H1 (cell line): Measurements from ENCODE around the gene AP3M1. TPM values are rescaled to one million over a fixed set of nuclear protein-coding genes. Genes with fewer than 3 reads are reported as not detected.

ENCODE experiments used
- TAF1 ChIP-seq: IDR thresholded peaks from 2 replicates; pipeline ENCODE4 v1.6.1; 2011; ENCODE audit warnings: mild to moderate bottlenecking, low read depth, low read length
- TCF12 ChIP-seq: IDR thresholded peaks from 2 replicates; pipeline ENCODE4 v1.6.1; 2011; ENCODE audit warnings: low read depth, mild to moderate bottlenecking, low read length
- TEAD4 ChIP-seq: IDR thresholded peaks from 2 replicates; pipeline ENCODE4 v1.6.1; 2012; ENCODE audit warnings: low read depth, low read length, inconsistent platforms, mixed read lengths
- polyA plus RNA-seq, 7 experiments: library from polyadenylated mRNA; depleted of rRNA in 3 of 7; stranded (reverse) in 5 of 7; unstranded in 2 of 7; fragments of >200 nt in 5 of 7; fragments of 200-250 nt in 2 of 7; gene quantifications; 1 replicate in 5 of 7; 2 replicates in 1 of 7; 4 replicates in 1 of 7; pipeline versions ENCODE4 v1.2.1 to v1.2.3, GENCODE V29; 2011 to 2013; ENCODE audit warnings: missing spikeins in 2 of 7, mixed read lengths in 2 of 7
- total RNA-seq: library from RNA; stranded (reverse); fragmentation: NEBNext Ultra II Directional; extraction: Animal tissue kit (Norgen Biotek cat#: 25700); gene quantifications from 2 replicates; pipeline ENCODE4 v1.2.1, GENCODE V29; 2021
- TF ChIP-seq, protein P1 (sequence below): fragments of 300-600 bp; sonication (generic); IDR thresholded peaks from 2 replicates; pipeline ENCODE4 v1.7.1; 2012; ENCODE audit warnings: low read length, moderate library complexity, mild to moderate bottlenecking, inconsistent platforms; ENCODE audit not compliant: insufficient replicate concordance
- TF ChIP-seq, protein P2 (sequence below): IDR thresholded peaks from 2 replicates; pipeline ENCODE4 v1.6.1; 2012; ENCODE audit warnings: low read length, inconsistent platforms

AP3M1 gene
- total and polyA plus RNA-seq, 2 of the 8 experiments (the other 6 are each of a cell fraction or from before 2014, with no cell fraction given): 23.9 to 38.9 TPM

DNA sequence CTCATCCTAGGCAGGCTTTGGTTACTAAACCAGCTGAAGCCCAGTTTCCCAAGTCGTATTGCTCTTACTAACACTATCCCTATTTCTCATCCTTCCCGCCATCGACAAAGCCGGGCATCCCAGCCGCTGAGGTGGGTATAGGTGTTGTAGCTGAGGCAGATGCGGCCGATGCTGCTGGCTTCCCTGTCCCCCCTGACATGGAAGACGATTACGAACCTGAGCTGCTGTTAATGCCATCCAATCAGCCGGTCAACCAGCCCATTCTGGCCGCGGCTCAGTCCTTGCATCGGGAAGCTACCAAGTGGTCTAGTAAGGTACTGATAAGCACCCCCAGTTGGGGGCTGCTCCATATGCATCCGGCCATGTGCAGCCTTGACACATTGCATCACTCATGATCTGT, 38.8 kb downstream of the AP3M1 start (continued):
- TF ChIP-seq, protein P1, sequence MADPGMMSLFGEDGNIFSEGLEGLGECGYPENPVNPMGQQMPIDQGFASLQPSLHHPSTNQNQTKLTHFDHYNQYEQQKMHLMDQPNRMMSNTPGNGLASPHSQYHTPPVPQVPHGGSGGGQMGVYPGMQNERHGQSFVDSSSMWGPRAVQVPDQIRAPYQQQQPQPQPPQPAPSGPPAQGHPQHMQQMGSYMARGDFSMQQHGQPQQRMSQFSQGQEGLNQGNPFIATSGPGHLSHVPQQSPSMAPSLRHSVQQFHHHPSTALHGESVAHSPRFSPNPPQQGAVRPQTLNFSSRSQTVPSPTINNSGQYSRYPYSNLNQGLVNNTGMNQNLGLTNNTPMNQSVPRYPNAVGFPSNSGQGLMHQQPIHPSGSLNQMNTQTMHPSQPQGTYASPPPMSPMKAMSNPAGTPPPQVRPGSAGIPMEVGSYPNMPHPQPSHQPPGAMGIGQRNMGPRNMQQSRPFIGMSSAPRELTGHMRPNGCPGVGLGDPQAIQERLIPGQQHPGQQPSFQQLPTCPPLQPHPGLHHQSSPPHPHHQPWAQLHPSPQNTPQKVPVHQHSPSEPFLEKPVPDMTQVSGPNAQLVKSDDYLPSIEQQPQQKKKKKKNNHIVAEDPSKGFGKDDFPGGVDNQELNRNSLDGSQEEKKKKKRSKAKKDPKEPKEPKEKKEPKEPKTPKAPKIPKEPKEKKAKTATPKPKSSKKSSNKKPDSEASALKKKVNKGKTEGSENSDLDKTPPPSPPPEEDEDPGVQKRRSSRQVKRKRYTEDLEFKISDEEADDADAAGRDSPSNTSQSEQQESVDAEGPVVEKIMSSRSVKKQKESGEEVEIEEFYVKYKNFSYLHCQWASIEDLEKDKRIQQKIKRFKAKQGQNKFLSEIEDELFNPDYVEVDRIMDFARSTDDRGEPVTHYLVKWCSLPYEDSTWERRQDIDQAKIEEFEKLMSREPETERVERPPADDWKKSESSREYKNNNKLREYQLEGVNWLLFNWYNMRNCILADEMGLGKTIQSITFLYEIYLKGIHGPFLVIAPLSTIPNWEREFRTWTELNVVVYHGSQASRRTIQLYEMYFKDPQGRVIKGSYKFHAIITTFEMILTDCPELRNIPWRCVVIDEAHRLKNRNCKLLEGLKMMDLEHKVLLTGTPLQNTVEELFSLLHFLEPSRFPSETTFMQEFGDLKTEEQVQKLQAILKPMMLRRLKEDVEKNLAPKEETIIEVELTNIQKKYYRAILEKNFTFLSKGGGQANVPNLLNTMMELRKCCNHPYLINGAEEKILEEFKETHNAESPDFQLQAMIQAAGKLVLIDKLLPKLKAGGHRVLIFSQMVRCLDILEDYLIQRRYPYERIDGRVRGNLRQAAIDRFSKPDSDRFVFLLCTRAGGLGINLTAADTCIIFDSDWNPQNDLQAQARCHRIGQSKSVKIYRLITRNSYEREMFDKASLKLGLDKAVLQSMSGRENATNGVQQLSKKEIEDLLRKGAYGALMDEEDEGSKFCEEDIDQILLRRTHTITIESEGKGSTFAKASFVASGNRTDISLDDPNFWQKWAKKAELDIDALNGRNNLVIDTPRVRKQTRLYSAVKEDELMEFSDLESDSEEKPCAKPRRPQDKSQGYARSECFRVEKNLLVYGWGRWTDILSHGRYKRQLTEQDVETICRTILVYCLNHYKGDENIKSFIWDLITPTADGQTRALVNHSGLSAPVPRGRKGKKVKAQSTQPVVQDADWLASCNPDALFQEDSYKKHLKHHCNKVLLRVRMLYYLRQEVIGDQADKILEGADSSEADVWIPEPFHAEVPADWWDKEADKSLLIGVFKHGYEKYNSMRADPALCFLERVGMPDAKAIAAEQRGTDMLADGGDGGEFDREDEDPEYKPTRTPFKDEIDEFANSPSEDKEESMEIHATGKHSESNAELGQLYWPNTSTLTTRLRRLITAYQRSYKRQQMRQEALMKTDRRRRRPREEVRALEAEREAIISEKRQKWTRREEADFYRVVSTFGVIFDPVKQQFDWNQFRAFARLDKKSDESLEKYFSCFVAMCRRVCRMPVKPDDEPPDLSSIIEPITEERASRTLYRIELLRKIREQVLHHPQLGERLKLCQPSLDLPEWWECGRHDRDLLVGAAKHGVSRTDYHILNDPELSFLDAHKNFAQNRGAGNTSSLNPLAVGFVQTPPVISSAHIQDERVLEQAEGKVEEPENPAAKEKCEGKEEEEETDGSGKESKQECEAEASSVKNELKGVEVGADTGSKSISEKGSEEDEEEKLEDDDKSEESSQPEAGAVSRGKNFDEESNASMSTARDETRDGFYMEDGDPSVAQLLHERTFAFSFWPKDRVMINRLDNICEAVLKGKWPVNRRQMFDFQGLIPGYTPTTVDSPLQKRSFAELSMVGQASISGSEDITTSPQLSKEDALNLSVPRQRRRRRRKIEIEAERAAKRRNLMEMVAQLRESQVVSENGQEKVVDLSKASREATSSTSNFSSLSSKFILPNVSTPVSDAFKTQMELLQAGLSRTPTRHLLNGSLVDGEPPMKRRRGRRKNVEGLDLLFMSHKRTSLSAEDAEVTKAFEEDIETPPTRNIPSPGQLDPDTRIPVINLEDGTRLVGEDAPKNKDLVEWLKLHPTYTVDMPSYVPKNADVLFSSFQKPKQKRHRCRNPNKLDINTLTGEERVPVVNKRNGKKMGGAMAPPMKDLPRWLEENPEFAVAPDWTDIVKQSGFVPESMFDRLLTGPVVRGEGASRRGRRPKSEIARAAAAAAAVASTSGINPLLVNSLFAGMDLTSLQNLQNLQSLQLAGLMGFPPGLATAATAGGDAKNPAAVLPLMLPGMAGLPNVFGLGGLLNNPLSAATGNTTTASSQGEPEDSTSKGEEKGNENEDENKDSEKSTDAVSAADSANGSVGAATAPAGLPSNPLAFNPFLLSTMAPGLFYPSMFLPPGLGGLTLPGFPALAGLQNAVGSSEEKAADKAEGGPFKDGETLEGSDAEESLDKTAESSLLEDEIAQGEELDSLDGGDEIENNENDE: no peak
- TF ChIP-seq TCF12: no peak
- TF ChIP-seq TEAD4: no peak
- TF ChIP-seq, protein P2, sequence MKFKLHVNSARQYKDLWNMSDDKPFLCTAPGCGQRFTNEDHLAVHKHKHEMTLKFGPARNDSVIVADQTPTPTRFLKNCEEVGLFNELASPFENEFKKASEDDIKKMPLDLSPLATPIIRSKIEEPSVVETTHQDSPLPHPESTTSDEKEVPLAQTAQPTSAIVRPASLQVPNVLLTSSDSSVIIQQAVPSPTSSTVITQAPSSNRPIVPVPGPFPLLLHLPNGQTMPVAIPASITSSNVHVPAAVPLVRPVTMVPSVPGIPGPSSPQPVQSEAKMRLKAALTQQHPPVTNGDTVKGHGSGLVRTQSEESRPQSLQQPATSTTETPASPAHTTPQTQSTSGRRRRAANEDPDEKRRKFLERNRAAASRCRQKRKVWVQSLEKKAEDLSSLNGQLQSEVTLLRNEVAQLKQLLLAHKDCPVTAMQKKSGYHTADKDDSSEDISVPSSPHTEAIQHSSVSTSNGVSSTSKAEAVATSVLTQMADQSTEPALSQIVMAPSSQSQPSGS: no peak
- no peak for TF ChIP-seq TAF1
- TF ChIP-seq, all 59 proteins: peak for 0
